A549 (cell line): ENCODE data around the gene OR51F2. TPM values are rescaled to one million over a fixed set of nuclear protein-coding genes. Genes with fewer than 3 reads are reported as not detected.

Experiments
- ATAC-seq, 2 experiments: fragments of 200-7000 bp in 1 of 2; fragments of >200 bp in 1 of 2; cut with Nextera tagmentation in 1 of 2; cut with Tn5 transposase in 1 of 2; 3 replicates each; pipeline versions ENCODE4 v1.8.0 to v1.9.1; 2018 to 2020; ENCODE audit warnings: mild to moderate bottlenecking in 1 of 2, moderate library complexity in 1 of 2
- CTCF ChIA-PET: fragments of 300-600 bp; sonication (Branson Sonifier 250); formaldehyde crosslinking; extraction: SDS; loops from one replicate; lab custom pipeline; 2021; ENCODE audit warnings: antibody characterized with exemption, inconsistent platforms; lab: Yijun Ruan, JAX
- POLR2A ChIA-PET: fragments of 350-600 bp; formaldehyde crosslinking; extraction: SDS; loops from one replicate; lab custom pipeline; 2021; ENCODE audit warnings: antibody characterized with exemption, inconsistent platforms; lab: Yijun Ruan, JAX
- DNase-seq, 2 experiments: peaks; one replicate each; pipeline versions ENCODE4 v3.0.0 to v3.0.0-alpha.2; 2011 to 2016; ENCODE audit warnings: low read depth in 1 of 2, low spot score in 1 of 2
- FAIRE-seq: peaks from 2 replicates; lab custom pipeline; 2011; peaks lifted over from hg19 to GRCh38; lab: Jason Lieb, UNC
- H3K27ac ChIP-seq, 2 experiments: fragments of >200 bp; sonication (Bioruptor Twin); formaldehyde crosslinking; 3 replicates each; pipeline ENCODE4 v1.5.1; 2016 to 2017
- H3K4me1 ChIP-seq: fragments of >200 bp; sonication (Bioruptor Twin); formaldehyde crosslinking; 3 replicates; pipeline ENCODE4 v1.6.1; 2016
- H3K4me2 ChIP-seq: fragments of >200 bp; sonication (Bioruptor Twin); formaldehyde crosslinking; 3 replicates; pipeline ENCODE4 v1.6.1; 2016
- H3K4me3 ChIP-seq: fragments of >200 bp; sonication (Bioruptor Twin); formaldehyde crosslinking; 3 replicates; pipeline ENCODE4 v1.5.1; 2016
- H3K9me3 ChIP-seq: fragments of >200 bp; sonication (Bioruptor Twin); formaldehyde crosslinking; 3 replicates; pipeline ENCODE4 v1.6.1; 2016
- BCL3 ChIP-seq: fragments of >200 bp; sonication (Bioruptor Twin); formaldehyde crosslinking; IDR thresholded peaks from 3 replicates; pipeline ENCODE4 v1.6.1; 2016
- BHLHE40 ChIP-seq: IDR thresholded peaks from 2 replicates; pipeline ENCODE4 v1.6.1; 2012; ENCODE audit warnings: low read depth, low read length, inconsistent platforms
- CBX2 ChIP-seq: fragments of 200-600 bp; sonication (generic); IDR thresholded peaks from 2 replicates; pipeline ENCODE4 v1.6.1; 2016; ENCODE audit warnings: low read depth, mild to moderate bottlenecking, borderline replicate concordance
- CBX8 ChIP-seq: fragments of 200-600 bp; sonication (generic); IDR thresholded peaks from 2 replicates; pipeline ENCODE4 v1.6.1; 2016
- CEBPB ChIP-seq, 2 experiments: fragments of >200 bp in 1 of 2; sonication (Bioruptor Twin) in 1 of 2; formaldehyde crosslinking in 1 of 2; IDR thresholded peaks; 2 replicates each; pipeline ENCODE4 v1.6.1; 2012 to 2016
- CHD4 ChIP-seq: fragments of 200-600 bp; sonication (generic); IDR thresholded peaks from 2 replicates; pipeline ENCODE4 v1.6.1; 2016; ENCODE audit warnings: antibody characterized with exemption, mild to moderate bottlenecking, borderline replicate concordance
- EHF ChIP-seq: fragments of 250-450 bp; sonication (Bioruptor Pico); IDR thresholded peaks from 2 replicates; pipeline ENCODE4 v1.5.0; 2020; ENCODE audit warnings: mild to moderate bottlenecking
- ELK1 ChIP-seq: fragments of 150-350 bp; IDR thresholded peaks from 2 replicates; pipeline ENCODE4 v1.6.1; 2014; ENCODE audit warnings: low read depth, mild to moderate bottlenecking, low read length
- ESRRA ChIP-seq: fragments of 150-350 bp; IDR thresholded peaks from 2 replicates; pipeline ENCODE4 v1.6.1; 2014; ENCODE audit warnings: mild to moderate bottlenecking, low read length, borderline replicate concordance
- HOXB5 ChIP-seq: fragments of 250-450 bp; sonication (Bioruptor Pico); IDR thresholded peaks from 2 replicates; pipeline ENCODE4 v1.5.0; 2020; ENCODE audit warnings: mild to moderate bottlenecking, moderate library complexity
- JUNB ChIP-seq: fragments of >200 bp; sonication (Bioruptor Twin); formaldehyde crosslinking; IDR thresholded peaks from 2 replicates; pipeline ENCODE4 v1.6.1; 2016
- NFE2L2 ChIP-seq: fragments of 150-350 bp; conservative IDR thresholded peaks from 2 replicates; pipeline ENCODE4 v1.6.1; 2014; ENCODE audit warnings: low read length
- NR3C1 ChIP-seq: fragments of >200 bp; sonication (Bioruptor Twin); formaldehyde crosslinking; IDR thresholded peaks from 3 replicates; pipeline ENCODE4 v1.6.1; 2017
- POLR2A ChIP-seq: IDR thresholded peaks from 2 replicates; pipeline ENCODE4 v1.6.1; 2012; ENCODE audit warnings: mild to moderate bottlenecking, low read length
- RAD21 ChIP-seq, 2 experiments: fragments of >200 bp in 1 of 2; sonication (Bioruptor Twin) in 1 of 2; formaldehyde crosslinking in 1 of 2; IDR thresholded peaks in 1 of 2; conservative IDR thresholded peaks in 1 of 2; 2 replicates in 1 of 2; 3 replicates in 1 of 2; pipeline ENCODE4 v1.6.1; 2012 to 2018; ENCODE audit warnings: inconsistent platforms in 1 of 2
- RARB ChIP-seq: fragments of 250-450 bp; sonication (Bioruptor Pico); IDR thresholded peaks from 2 replicates; pipeline ENCODE4 v1.8.0; 2021; ENCODE audit warnings: mild to moderate bottlenecking, moderate library complexity
- RFX5 ChIP-seq: fragments of 450-650 bp; IDR thresholded peaks from 2 replicates; pipeline ENCODE4 v1.7.1; 2014; ENCODE audit warnings: antibody characterized with exemption, mild to moderate bottlenecking, moderate library complexity
- RNF2 ChIP-seq: fragments of 200-600 bp; sonication (generic); IDR thresholded peaks from 2 replicates; pipeline ENCODE4 v1.6.1; 2016; ENCODE audit warnings: low read depth, mild to moderate bottlenecking, antibody characterized with exemption, moderate library complexity, borderline replicate concordance
- SMC3 ChIP-seq: fragments of >200 bp; sonication (Bioruptor Twin); formaldehyde crosslinking; IDR thresholded peaks from 3 replicates; pipeline ENCODE4 v1.6.1; 2018; ENCODE audit warnings: inconsistent platforms
- TFCP2L1 ChIP-seq: fragments of 250-450 bp; sonication (Bioruptor Pico); IDR thresholded peaks from 2 replicates; pipeline ENCODE4 v1.5.0; 2021; ENCODE audit warnings: mild to moderate bottlenecking
- TP53 ChIP-seq: fragments of 250-450 bp; sonication (Bioruptor Pico); IDR thresholded peaks from 2 replicates; pipeline ENCODE4 v1.5.0; 2021; ENCODE audit warnings: mild to moderate bottlenecking, moderate library complexity
- USF2 ChIP-seq: fragments of 450-650 bp; IDR thresholded peaks from 2 replicates; pipeline ENCODE4 v1.6.1; 2014; ENCODE audit warnings: antibody characterized with exemption
- ZFP36 ChIP-seq: fragments of 450-650 bp; IDR thresholded peaks from 2 replicates; pipeline ENCODE4 v1.6.1; 2014; ENCODE audit warnings: borderline replicate concordance; ENCODE audit not compliant: partially characterized antibody
- WGBS: methylation state at CpG from one replicate; pipeline ENCODE4 v1.1.6; 2017; ENCODE audit errors: missing lambda C conversion rate; 5-methylcytosine and 5-hydroxymethylcytosine counted together
- polyA plus RNA-seq, 4 experiments: library from polyadenylated mRNA; depleted of rRNA in 3 of 4; stranded (reverse); fragments of >200 nt; fragmentation: RNase III in 1 of 4; extraction: RNeasy Plus Mini Kit Qiagen cat#74134 plus additional on column Dnase treatment in 1 of 4; gene quantifications; 2 replicates in 3 of 4; 3 replicates in 1 of 4; pipeline ENCODE4 v1.2.3, GENCODE V29; 2011 to 2017
- TF ChIP-seq, protein P1 (sequence below): IDR thresholded peaks from 2 replicates; pipeline ENCODE4 v1.6.1; 2012; ENCODE audit warnings: low read depth, borderline replicate concordance
- TF ChIP-seq, protein P2 (sequence below): fragments of 250-450 bp; sonication (Bioruptor Pico); IDR thresholded peaks from 2 replicates; pipeline ENCODE4 v1.5.0; 2020; ENCODE audit warnings: low read depth, mild to moderate bottlenecking, moderate library complexity

Gene OR51F2
- polyA plus RNA-seq, 2 of the 4 experiments (the other 2 are of a cell fraction): not detected

GRCh38 chr11:4830346-4830745 is 9.2 kb downstream of the OR51F2 start:
- ChIA-PET POLR2A (interaction anchor here (0.6 kb wide), 1 partner anchor 223 kb away, joined by 4 read pairs; the partner anchor contains the start of gene TRIM68), CTCF (interaction anchor here (1.1 kb wide), 1 partner anchor 193 kb away, joined by 3 read pairs; the partner anchor contains the start of gene OR51D1)
- Histone ChIP-seq H3K4me2 (no peak overlapping the region), H3K4me1 (no peaks in the 10 kb centered on the region), H3K9me3 (no peaks in the 10 kb centered on the region), H3K4me3 (no peak overlapping the region)
- FAIRE-seq: no peak
- WGBS: 0% methylated on average over 1 of the region's 1 CpG
- ATAC-seq: no peak
- no peak for DNase-seq
- no peak for TF ChIP-seq JUNB
- TF ChIP-seq ZFP36: no peak
- no peak for TF ChIP-seq NFE2L2
- TF ChIP-seq CEBPB (IDR thresholded peaks at IDR 0.05): no peak
- no peak for TF ChIP-seq BHLHE40
- TF ChIP-seq ESRRA: no peak
- TF ChIP-seq RNF2: no peak
- no peak for TF ChIP-seq SMC3
- TF ChIP-seq HOXB5 (CRISPR knock-in tag): no peak
- TF ChIP-seq CBX2: no peak
- TF ChIP-seq BCL3: no peak
- TF ChIP-seq, all 56 proteins: peak for 0
- H3K27ac ChIP-seq: no peak overlapping the region

DNA sequence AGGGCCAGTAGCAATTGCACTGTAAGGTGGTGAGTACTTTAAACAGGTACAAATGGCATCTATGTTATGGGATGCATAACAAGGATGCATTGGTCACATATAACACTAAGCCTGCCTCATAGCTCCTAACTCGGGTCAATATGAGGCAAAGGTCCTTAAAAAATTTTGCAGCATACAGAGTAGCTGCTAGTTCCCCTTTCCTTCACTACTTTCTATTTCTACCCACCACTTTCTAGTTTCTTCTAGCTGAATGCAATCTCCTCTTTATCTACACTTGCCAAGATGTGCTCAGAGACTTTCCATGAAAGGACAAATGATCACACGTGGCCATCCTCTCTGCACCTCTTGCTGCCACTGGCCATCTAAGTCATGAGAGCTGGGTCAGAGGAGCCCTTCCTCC is 9.8 kb downstream of the OR51F2 start:
- WGBS: 6% methylated on average over 2 of the region's 2 CpGs
- H3K4me2 ChIP-seq: no peak overlapping the region
- no peaks in the 10 kb centered on the region for H3K9me3 ChIP-seq
- no peak overlapping the region for H3K27ac ChIP-seq
- no peak for FAIRE-seq
- H3K4me1 ChIP-seq: no peaks in the 10 kb centered on the region
- H3K4me3 ChIP-seq: no peak overlapping the region
- ATAC-seq: no peak
- TF ChIP-seq TP53 (CRISPR knock-in tag): no peak
- no peak for TF ChIP-seq EHF (CRISPR knock-in tag)
- no peak for TF ChIP-seq USF2
- TF ChIP-seq CBX8: no peak
- TF ChIP-seq RFX5: no peak
- no peak for TF ChIP-seq RARB (CRISPR knock-in tag)
- no peak for TF ChIP-seq JUNB
- no peak for TF ChIP-seq HOXB5 (CRISPR knock-in tag)
- no peak for TF ChIP-seq NR3C1
- TF ChIP-seq RAD21 (conservative IDR thresholded peaks at IDR 0.05 in 1 of 2, IDR thresholded peaks at IDR 0.05 in 1 of 2): no peak
- TF ChIP-seq, protein P1, sequence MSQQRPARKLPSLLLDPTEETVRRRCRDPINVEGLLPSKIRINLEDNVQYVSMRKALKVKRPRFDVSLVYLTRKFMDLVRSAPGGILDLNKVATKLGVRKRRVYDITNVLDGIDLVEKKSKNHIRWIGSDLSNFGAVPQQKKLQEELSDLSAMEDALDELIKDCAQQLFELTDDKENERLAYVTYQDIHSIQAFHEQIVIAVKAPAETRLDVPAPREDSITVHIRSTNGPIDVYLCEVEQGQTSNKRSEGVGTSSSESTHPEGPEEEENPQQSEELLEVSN: no peak
- TF ChIP-seq, protein P2, sequence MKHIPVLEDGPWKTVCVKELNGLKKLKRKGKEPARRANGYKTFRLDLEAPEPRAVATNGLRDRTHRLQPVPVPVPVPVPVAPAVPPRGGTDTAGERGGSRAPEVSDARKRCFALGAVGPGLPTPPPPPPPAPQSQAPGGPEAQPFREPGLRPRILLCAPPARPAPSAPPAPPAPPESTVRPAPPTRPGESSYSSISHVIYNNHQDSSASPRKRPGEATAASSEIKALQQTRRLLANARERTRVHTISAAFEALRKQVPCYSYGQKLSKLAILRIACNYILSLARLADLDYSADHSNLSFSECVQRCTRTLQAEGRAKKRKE (CRISPR knock-in tag): no peak
- TF ChIP-seq ELK1: no peak
- TF ChIP-seq TFCP2L1 (CRISPR knock-in tag): no peak
- no peak for TF ChIP-seq NFE2L2
- no peak for TF ChIP-seq CHD4
- TF ChIP-seq POLR2A: no peak
- POLR2A ChIA-PET: interaction anchor here (0.6 kb wide), 1 partner anchor 223 kb away, joined by 4 read pairs; the partner anchor contains the start of gene TRIM68
- CTCF ChIA-PET: no interaction called here
- DNase-seq: no peak
